HG03575 (cell line): ENCODE results near the gene SLTM.
"Not testable (repeated sequence)": the region's sequence is repeated elsewhere in the genome, so short reads cannot be mapped to it uniquely, and the experiment has no call there.

ENCODE experiments used
- ATAC-seq: cut with Tn5 transposase; IDR thresholded peaks from one replicate; pipeline ENCODE4 v1.9.1; 2021; ENCODE audit not compliant: unreplicated experiment, insufficient number of reproducible peaks, low FRiP score; ENCODE audit errors: extremely low read depth

SLTM gene

DNA sequence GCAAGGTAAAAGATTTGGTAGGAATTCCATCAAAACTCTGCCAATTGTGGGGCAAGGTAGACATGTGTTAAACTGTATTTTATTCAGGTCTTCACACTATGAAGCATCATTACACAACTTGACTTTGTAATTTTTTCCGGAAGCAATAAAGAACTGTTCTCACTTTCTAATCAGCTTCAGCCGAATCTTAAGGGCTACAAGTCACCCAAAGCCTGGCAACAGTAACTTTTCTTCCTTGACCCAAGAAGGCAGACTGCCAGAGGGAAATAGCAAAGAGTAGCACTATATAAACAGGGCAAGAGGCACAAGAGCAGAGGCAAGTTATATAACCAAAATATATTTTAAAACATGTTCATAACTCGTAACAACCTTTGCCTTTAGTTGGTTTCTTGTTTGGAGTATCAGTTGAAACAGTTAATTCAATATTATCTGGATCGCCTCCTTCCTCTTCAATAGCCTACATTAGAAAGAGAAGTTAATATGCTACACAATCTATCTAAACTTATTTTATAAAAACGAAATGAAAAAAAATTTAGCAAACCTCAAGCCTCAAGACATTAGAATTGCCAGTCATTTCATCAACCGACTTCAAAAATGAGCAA, 1.4 kb downstream of the SLTM start:
- ATAC-seq, result no peak

DNA sequence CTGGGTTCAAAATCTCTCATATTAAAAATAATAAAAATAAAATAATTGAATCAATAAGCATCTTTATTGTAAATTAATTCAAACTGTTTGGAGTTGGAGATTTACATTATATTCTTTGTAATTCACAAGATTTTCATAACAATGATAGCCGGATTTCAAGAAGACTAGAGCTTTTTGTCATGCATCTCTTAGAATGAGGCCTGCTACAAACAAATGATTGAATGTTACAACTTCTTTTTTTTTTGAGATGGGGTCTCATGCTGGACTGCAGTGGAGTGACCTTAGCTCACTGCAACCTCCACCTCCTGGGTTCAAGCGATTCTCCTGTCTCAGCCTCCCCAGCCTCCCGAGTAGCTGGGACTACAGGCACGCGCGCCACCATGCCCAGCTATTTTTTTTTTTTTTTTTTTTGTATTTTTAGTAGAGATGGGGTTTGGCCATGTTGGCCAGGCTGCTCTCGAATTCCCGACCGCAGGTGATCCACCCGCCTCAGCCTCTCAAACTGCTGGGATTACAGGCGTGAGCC, 3.5 kb downstream of the SLTM start:
- no peak for ATAC-seq

DNA sequence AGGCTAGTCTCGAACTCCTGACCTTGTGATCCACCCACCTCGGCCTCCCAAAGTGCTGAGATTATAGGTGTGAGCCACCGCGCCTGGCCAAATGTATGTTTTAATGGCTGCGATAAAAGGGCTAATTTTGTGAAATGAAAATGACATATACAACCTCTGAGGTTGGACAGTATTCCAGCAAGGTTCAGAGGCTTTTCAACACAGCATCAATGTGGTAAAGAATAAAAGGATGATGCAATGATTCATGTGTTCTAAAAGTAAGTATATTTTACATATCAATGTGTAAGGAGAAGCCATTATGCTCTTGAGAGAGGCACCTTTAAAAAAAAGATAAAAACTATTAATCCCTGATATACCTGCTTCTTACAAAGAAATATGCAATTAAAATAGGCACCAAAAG, 6.7 kb downstream of the SLTM start:
- ATAC-seq, result no peak

DNA sequence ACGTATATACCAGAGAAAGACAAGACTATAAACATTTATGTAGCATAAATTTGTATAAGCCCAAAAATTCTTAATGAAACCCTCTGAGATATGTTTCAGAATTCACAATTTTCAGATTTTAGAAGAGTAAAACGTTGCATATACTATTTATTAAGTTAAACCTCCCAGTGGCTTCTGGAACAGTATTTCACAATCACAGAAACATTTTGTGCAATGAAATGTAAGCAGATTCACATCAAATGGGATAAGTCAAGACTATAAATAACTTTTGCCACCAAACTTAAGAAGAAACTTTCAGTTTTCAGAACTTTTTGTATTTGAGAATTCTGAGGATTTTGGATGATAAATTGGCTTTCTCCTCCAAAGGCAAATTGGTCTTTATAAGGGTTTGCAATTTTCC, 9.2 kb downstream of the SLTM start:
- ATAC-seq, result no peak

DNA sequence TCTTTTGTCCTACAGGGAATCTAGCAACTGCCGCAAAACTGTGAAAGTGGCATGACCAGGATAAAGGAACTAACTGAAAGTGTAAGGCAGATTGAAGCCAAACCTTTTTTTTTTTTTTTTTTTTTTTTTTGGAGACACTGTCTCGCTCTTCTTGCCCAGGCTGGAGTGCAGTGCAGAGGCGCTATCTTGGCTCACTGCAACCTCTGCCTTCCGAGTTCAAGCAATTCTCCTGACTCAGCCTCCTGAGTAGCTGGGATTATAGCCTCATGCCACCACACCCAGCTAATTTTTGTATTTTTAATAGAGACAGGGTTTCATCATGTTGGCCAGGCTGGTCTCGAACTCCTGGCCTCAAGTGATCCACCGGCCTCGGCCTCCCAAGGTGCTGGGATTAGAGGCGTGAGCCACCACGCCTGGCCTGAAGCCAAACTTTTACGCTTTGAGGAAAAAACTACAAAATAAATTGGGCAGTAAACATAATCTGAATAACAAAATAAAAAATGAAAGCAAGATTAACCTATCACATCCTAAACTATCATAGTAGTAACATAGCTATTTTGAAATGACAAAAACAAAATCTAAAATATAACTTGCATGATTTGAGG, 9.7 kb downstream of the SLTM start:
- ATAC-seq, result no peak

DNA sequence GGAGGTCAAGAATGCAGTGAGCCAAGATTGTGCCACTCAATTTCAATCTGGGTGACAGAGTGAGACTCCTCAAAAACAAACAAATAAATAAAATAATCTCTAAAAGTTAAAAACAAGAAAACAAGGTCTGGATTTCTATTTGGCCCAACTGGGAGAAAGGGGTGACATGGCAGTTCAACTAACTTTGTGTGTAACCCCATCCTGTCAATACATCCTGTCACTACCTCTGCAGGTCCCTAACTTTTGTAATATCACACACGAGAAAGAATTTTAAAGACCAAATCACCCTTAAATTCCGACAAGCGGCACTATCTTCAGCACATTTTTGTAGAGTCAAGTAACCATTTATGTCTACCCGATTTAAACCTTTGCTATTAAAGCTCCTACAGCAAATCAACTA, 10.2 kb downstream of the SLTM start:
- no peak for ATAC-seq

DNA sequence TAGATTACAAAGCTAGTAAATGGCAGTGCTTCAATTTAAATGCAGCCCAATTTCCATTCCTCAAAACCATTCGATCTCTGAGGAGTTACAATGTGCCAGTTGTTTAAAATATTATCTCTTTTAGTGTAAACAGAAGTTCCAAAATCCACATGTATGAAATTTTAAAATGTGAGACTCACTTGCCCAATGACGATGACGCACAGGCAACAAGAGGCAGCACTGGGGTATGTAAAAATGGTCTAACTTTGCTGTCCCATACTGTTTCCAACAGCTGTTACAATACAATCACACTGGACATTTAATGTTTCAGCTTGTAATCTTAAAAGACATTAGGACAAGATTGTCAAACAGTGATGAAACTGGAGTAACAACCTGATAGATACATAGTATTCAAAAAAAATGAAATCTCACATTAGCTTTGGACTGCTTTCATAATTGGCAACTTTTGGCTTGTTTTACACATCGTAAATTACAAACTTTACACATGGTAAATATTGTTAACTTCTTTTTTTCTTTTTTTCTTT, 12.2 kb downstream of the SLTM start:
- no peak for ATAC-seq

DNA sequence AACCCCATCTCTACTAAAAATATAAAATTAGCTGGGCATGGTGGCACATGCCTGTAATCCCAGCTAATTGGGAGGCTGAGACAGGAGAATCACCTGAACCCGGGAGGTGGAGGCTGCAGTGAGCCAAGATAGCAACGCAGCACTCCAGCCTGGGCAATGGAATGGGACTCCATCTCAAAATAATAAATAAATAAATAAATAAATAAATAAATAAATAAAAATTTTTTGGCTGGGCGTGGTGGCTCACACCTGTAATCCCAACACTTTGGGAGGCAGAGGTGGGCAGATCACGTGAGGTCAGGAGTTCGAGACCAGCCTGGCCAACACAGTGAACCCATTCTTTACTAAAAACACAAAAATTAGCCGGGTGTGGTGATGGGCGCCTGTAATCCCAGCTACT, 13.0 kb downstream of the SLTM start:
- not testable (repeated sequence) for ATAC-seq

DNA sequence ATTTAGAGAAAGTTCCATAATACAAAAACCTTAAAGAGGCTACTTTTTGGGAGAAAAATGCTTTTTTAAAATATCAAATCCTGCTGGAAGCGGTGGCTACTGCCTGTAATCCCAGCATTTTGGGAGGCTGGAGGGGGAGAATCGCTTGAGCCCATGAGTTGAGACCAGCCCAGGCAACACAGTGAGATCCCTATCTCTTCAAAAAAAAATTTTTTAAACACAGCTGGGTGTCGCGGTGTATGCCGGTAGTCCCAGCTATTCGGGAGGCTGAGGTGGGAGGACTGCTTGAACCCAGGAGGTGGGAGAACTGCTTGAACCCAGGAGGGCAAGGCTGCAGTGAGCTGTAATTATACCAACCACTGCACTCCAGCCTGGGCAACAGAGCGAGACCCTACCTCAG, 14.2 kb downstream of the SLTM start:
- ATAC-seq, result no peak

DNA sequence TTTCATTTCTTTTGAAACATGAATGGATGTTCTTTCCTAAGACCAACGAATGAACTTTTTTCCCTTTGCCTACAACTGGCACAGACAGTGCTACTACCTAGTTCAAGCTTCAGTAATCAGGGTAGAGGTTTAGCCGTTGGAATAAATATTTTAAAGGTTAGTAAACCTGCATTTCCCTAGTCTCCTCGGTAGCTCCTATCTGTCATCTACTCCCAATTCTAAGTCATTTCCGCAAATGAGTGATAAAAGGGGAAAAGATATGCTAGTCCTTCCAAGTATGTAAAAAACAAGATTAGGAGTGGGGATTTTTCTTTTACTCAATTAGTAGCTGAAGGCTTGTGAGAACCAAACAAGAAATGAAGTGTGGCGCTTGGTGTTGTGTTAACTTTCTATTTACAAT, 15.2 kb downstream of the SLTM start:
- ATAC-seq, result no peak

DNA sequence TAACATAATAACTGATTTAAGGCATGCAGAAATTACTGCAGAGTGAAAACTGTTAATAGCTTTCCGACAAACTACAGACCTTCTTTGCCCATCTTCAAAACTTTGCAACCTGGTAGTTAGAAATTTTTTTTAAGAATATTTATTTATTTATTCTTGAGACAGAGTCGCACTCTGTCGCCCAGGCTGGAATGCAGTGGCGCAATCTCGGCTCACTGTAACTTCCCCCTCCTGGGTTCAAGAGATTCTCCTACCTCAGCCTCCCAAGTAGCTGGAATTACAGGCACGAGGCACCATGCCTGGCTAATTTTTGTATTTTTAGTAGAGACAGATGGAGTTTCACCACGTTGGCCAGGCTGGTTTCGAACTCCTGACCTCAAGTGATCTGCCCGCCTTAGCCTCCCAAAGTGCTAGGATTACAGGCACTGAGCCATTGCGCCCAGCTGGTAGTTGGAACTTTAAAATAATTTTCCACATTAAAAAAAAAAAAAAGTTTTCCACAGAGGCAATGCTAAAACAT, 15.8 kb downstream of the SLTM start:
- ATAC-seq, result not testable (repeated sequence)

DNA sequence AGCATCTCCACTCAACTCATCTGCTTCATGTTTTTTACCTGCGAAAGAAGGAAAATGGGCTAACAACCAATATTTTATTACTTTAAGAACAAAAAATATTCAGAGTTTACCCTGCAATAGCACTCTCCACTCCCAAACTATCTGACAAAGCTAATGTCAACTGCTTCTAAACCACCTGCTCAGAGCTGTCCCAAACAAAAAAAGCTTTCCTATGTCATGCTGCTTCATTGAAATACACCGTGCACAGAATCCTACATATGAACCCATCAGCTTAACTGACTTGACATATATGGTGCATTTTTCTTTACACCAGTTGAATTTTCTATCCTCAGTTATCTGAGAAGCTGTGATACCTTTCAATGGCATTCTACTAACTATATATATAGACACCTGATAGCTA, 16.5 kb downstream of the SLTM start:
- ATAC-seq, result no peak

DNA sequence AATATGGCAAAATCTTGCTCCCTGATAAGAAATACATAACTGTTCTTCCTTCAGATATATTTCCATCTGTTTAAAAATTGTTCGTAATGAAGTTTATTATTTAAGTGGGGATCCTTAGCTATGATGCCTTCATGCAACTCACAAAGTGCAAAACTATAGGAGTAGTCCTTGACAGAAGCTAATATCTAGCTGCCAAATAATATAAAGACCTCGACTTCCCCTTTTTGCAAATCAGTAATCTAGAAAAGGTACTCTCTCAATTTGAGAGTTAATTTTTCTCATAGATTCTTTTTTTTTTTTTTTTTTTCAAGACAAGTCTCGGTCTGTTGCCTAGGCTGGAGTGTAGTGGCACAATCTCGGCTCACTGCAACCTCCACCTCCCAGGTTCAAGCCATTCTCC, 23.0 kb downstream of the SLTM start:
- no peak for ATAC-seq

DNA sequence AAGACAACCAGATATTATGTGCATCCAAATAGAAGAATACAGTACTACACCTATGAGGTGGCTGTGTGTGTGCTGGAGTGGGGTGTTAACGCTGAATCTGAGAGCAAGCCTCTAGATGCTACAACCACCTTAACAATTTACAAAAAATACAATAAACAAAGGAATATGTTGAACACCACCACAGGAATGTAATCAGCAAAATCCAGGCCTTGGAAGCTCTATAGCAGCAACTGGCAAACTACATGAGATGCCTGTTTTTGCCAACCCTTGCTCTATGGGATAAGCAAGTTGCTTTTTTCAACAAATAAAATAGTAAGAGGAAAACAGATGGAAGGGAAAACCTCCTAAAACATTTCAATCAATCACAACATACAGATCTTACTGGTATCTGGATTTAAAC, 23.9 kb downstream of the SLTM start:
- ATAC-seq, result no peak

DNA sequence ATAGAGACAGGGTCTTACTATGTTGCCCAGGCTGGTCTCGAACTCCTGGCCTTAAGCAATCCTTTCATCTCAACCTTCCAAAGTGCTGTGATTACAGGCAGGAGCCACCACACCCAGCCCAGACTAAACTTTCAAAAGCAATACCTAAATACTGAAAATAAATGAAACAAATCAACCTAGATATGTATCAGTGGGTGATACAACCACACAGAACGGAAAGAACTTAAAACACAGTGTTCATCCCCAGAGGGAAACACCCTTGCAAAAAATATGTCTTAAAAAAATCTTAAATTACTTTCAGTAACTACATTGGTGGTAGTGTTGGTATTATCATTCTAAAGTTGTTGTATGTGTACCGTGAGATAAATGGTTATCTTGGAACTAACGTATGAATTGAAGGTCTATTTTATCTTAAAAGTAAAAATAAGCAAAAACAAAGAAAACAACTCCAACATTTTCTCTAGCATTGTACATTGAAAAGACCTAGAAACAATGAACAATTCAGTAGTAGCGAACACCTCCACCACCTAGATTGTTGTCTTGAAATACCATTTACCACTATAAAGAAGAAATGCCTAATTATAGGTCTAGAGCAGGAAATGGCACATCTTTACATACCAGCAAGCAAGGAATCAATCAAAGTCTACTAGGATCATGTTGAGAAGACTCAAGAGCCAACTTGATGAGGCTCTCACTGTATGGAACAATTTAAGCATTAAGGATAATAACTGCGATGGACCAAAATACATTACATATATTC, 24.7 kb downstream of the SLTM start:
- ATAC-seq, result no peak

DNA sequence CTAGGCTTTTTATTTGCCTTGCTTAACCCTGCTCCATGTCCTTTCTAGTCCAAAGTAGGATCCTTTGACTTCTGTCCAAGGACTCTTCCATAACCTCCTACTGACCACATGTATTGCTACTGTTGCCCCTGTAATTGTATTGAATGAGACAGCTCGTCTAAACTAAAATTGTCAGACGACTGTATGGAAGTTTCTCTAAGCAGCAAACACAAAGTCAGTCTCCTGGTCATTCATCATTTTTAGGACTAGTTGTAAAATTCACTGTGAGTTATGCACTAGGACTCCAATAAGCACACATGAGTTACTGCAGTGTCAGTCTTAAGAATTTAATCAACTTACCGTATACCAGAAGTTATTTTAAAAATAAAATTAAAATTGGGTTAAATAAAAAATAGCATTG, 32.8 kb downstream of the SLTM start:
- ATAC-seq, result no peak

DNA sequence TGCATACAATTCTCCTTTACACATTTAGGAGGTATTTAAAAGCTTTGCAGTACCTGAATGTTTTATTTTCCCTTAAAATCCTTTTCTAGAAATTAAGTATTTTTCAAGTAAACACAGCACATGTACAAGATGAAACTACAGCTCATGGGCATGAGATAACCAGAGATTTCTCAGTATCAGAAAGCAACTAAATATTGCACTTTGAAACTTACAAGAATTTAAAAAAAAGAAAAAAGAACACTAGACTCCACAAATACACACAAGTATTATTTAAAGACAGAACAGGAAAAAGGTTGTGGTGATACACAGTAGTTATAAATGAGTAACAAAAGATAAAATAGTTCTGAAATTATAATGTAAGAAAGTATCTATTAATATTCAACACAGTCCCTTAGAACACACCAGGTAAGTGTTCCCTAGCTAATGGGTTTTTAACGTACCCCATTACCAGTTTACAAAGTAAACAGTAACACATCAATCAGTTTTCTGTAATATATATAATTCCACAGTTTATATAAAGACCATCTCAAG, 35.3 kb downstream of the SLTM start:
- ATAC-seq, result no peak

DNA sequence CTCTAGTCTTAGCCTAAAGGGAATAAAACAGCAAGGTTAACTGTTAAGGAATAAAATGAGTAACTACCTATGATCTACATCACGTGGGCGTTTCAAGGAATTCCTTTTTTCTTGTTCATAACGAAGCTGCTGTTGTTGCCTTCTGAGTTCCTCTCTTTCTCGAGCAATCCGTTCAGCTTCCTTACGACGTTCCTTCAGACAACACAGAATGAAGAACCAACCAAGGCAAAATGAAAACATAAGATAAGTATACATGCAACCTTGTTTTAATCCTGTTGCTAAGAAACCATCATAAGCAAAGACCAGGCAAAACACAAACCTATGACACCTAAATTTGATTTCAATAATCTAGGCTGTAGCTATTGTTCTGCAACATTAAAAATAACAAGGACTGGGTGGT, 44.1 kb downstream of the SLTM start:
- no peak for ATAC-seq

DNA sequence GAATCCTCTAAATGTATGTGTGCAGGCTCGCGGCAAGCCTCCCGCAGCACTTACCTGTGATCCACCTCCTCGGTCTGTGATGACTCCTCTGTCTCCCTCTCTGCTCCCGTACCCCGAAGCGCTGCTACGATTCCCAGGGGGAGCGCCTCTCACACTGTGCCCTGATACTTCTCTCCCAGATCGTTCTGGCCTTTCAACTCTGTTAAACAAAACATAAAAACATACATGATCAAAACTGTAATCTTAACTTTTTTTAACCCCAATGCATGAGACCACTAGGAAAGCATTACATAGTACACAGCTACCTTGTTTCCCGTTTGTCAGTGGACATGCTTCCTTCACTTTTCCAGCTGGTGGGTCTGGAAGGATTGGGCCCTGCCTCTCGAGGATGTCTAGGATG, 46.6 kb downstream of the SLTM start:
- no peak for ATAC-seq

DNA sequence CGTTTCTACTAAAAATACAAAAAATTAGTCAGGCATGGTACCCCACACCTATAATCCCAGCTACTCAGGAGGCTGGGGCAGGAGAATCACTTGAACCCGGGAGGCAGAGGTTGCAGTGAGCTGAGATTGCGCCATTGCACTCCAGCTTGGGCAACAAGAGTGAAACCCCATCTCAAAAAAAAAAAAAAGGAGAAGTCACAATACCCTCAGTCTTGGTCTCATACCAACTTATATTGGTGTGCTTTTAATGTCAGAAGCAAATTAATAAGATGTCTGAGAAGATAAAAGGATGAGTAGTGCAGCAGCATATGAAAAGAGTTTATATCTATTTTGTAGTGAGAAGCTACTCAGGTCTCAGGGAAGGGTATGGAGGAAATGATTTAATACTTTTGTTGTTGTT, 49.6 kb downstream of the SLTM start:
- ATAC-seq, result not testable (repeated sequence)
